AG04450 (cell line): ENCODE data around the gene VPS39. TPM values are rescaled to one million over a fixed set of nuclear protein-coding genes. Genes with fewer than 3 reads are reported as not detected.
A peak's percentile ranks its signal among the peaks of the same experiment; 100 is the strongest.

Experiments used
- CTCF ChIA-PET: fragments of 300-600, 350-600 bp; formaldehyde crosslinking; extraction: SDS; loops from one replicate; lab custom pipeline; 2022; ENCODE audit warnings: antibody characterized with exemption, inconsistent platforms; lab: Charles Lee
- POLR2A ChIA-PET: fragments of 350-600 bp; formaldehyde crosslinking; extraction: SDS; loops from one replicate; lab custom pipeline; 2021; ENCODE audit warnings: antibody characterized with exemption, inconsistent platforms; lab: Yijun Ruan, JAX
- DNase-seq: peaks from one replicate; pipeline ENCODE4 v3.0.0-alpha.2; 2011; ENCODE audit warnings: low read depth, low spot score
- H3K27ac ChIP-seq: one replicate; pipeline ENCODE4 v1.5.1; 2012; ENCODE audit warnings: low read depth, low read length, control low read depth
- H3K27me3 ChIP-seq: one replicate; pipeline ENCODE4 v1.6.0; 2012; ENCODE audit warnings: low read length; ENCODE audit not compliant: control insufficient read depth, insufficient read depth
- H3K4me3 ChIP-seq: 2 replicates; pipeline ENCODE4 v1.5.1; 2011; ENCODE audit warnings: mild to moderate bottlenecking, low read depth, low read length, control low read depth
- H3K9me3 ChIP-seq: 2 replicates; pipeline ENCODE4 v1.5.1; 2012; ENCODE audit warnings: low read length; ENCODE audit not compliant: control insufficient read depth, insufficient read depth
- CTCF ChIP-seq: IDR thresholded peaks from 2 replicates; pipeline ENCODE4 v1.5.1; 2011; ENCODE audit warnings: low read depth, low read length, control low read depth, inconsistent platforms
- polyA plus RNA-seq: library from polyadenylated mRNA; depleted of rRNA; stranded (reverse); fragments of >200 nt; gene quantifications from 2 replicates; pipeline ENCODE4 v1.2.3, GENCODE V29; 2011

The VPS39 gene
- polyA plus RNA-seq, 1 experiment: 69.0 TPM

- POLR2A ChIA-PET: no interaction called here
Measured at GRCh38 chr15:42214600-42214999, 6.5 kb upstream of the VPS39 start.

GRCh38 chr15:42213511-42213910 lies 5.4 kb upstream of the VPS39 start:
- H3K9me3 ChIP-seq: no peaks in the 10 kb centered on the region
- ChIA-PET CTCF (no interaction called here), POLR2A (no interaction called here)
- no peak overlapping the region for H3K27ac ChIP-seq
- no peak for DNase-seq
- no peak overlapping the region for H3K4me3 ChIP-seq
- no peaks in the 10 kb centered on the region for H3K27me3 ChIP-seq
- no peak for TF ChIP-seq CTCF

More at GRCh38 chr15:42214600-42214999, 6.5 kb upstream of the VPS39 start:
- DNase-seq: no peak
- no peak for TF ChIP-seq CTCF
- H3K4me3 ChIP-seq: no peak overlapping the region
- H3K9me3 ChIP-seq: no peaks in the 10 kb centered on the region
- H3K27ac ChIP-seq: no peak overlapping the region
- CTCF ChIA-PET: no interaction called here
- no peaks in the 10 kb centered on the region for H3K27me3 ChIP-seq

- ChIA-PET CTCF (no interaction called here), POLR2A (no interaction called here)
- DNase-seq: no peak
- H3K27me3 ChIP-seq: no peaks in the 10 kb centered on the region
- H3K9me3 ChIP-seq: no peaks in the 10 kb centered on the region
- H3K27ac ChIP-seq: no peak overlapping the region
- no peak overlapping the region for H3K4me3 ChIP-seq
- no peak for TF ChIP-seq CTCF
Measured at GRCh38 chr15:42210696-42211095, 2.6 kb upstream of the VPS39 start.

GRCh38 chr15:42206406-42206805 lies 1.7 kb downstream of the VPS39 start:
- H3K4me3 ChIP-seq: peak overlapping the region; percentile 3; the same call in 1 of the 2 replicates
- DNase-seq: no peak
- no peak overlapping the region for H3K27ac ChIP-seq
- TF ChIP-seq CTCF: no peak
- no peaks in the 10 kb centered on the region for H3K9me3 ChIP-seq
- POLR2A ChIA-PET: interaction anchor here (0.5 kb wide), 1 partner anchor 31 kb away, joined by 3 read pairs; no protein-coding TSS in a partner anchor
- no peaks in the 10 kb centered on the region for H3K27me3 ChIP-seq
- CTCF ChIA-PET: no interaction called here

- H3K27me3 ChIP-seq: no peaks in the 10 kb centered on the region
- H3K4me3 ChIP-seq: no peak overlapping the region
- POLR2A ChIA-PET: no interaction called here
- CTCF ChIA-PET: no interaction called here
- DNase-seq: no peak
- TF ChIP-seq CTCF: no peak
- no peaks in the 10 kb centered on the region for H3K9me3 ChIP-seq
- H3K27ac ChIP-seq: no peak overlapping the region
Measured at GRCh38 chr15:42203891-42204290, 4.2 kb downstream of the VPS39 start.
